GM19455 (cell line): Measurements from ENCODE around the gene EMP1.

Experiments
- ATAC-seq: cut with Tn5 transposase; IDR thresholded peaks from one replicate; pipeline ENCODE4 v1.9.1; 2021; ENCODE audit not compliant: unreplicated experiment

The EMP1 gene

DNA sequence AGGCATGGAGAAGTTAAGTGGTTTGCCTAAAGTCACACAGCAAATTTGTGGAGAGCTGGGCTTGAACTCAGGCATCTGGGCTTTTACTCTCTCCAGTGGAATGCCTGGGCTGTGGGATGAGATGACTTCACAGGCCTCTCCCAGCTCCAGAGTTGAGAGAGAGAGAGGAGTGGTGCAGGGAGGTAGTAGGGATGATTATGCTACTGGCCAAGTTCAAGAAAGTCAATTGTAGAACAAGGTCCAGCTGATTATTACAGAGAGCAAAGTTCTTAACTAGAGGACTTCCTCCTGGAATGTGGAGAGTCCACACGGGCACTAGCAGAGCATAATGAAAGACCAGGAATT, 769 bp upstream of the EMP1 start:
- no peak for ATAC-seq

DNA sequence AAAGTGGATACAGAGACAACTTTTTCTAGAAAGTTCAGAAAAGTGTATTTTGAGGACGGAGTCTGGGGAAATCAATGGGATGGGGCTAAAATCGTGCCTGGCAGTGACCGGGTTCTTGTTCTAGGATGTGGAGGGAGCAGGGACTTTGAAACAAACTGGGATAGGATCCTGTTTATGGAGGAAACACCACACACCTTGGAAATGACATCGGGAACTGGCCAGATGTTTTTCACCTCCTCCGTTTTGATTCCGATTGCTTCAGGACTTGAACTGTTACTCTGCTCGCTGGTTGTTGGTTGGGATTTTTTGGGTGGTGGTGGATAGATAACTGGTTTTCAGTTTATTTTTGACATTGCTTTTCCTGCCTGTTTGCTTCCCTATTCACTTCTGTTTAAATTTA, 506 bp downstream of the EMP1 start:
- no peak for ATAC-seq

DNA sequence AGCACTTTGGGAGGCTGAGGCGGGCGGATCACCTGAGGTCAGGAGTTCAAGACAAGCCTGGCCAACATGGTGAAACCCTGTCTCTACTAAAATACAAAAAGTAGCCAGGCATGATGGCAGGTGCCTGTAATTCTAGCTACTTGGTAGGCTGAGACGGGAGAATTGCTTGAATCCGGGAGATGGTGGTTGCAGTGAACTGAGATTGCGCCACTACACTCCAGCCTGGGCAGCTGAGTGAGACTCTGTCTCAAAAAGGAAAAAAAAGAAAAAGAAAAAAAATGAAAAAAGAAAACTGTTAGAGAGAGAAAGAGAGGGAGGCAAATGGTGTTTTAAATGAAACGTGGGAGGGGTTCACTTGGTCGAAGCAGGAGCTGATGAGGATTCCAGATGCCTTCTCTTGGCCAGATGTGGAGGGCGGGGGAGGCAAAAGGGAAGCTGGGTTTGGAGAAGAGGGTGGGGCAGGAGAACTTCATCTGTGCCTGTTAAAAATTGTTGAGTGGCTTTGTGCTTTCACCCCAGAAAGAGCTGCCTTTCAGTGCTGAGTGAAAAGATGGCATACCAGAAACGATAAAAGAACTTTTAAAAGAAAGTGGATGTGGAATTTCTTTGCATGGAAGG, 1.1 kb downstream of the EMP1 start:
- ATAC-seq = no peak

DNA sequence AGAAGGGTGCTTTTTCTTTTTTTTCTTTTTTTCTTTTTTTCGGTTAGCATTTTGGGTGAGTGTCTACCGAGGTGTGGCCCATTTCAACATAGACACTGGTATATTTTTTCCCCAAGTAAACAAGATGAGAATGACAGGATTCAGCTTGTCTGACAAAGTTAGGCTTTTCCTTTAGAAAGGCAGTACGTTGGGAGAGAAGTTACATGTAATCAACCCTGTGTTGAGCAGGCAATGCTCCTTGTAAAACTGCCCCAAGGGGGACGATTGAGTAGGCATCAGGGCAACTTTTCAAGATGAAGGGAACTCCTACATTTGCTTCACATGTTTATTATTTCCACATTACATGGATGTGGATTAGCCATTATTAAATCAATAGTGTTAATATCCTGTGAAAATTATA, 1.7 kb downstream of the EMP1 start:
- ATAC-seq = no peak

DNA sequence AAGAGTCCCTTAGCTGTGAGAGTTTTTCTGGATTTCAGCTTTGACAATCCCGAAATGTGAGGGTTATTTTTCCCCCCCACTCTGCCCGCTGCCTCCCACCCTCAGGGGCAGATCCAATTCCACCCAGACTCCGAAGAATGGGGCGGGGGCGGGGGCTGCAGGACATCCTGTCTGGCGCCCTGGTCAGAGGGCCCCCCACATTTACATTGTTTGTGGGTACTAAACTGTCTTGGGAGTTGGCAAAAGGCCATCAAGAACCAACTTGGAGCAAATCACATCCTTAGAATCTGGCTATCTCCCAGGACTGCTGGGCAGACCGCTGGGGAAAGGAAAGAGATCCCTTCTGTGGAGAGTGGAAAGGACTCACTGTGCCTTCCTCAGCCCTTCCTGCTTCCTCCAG, 2.4 kb downstream of the EMP1 start:
- no peak for ATAC-seq

DNA sequence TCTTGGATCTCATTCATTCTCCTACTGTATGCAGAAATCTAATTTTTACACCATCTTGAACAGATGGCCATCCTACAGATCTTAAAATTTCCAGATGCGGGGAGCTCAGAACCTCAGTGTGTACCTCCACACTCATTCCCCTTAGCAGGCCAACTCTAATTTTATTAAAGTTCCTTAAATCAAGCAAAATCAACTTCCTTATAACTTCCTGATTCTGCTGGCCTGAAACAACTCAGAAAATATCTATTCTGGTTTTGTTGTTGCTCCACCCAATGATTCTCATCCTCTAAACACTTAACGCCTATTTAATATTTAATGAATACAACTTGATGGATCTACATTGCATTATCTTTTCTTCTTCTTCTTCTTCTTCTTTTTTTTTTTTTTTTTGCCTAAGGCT, 3.1 kb downstream of the EMP1 start:
- ATAC-seq = no peak

DNA sequence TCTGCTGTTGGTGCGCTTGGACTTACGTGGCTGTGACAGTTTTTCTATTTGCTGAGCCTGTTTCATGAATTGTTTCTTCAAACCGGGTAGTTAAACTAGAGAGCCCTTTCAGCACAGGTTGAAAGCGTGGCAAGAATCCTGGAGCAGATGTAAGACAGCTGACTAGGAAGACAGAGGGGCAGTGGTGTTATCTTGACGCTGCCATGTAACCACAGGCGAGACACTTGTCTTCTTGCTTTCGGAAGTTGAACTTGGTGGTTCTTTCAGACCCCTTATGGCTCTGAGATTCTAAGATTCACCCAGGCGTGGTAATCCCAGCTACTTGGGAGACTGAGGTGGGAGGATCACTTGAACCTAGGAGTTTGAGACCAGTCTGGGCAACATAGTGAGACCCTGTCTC, 4.3 kb downstream of the EMP1 start:
- no peak for ATAC-seq

DNA sequence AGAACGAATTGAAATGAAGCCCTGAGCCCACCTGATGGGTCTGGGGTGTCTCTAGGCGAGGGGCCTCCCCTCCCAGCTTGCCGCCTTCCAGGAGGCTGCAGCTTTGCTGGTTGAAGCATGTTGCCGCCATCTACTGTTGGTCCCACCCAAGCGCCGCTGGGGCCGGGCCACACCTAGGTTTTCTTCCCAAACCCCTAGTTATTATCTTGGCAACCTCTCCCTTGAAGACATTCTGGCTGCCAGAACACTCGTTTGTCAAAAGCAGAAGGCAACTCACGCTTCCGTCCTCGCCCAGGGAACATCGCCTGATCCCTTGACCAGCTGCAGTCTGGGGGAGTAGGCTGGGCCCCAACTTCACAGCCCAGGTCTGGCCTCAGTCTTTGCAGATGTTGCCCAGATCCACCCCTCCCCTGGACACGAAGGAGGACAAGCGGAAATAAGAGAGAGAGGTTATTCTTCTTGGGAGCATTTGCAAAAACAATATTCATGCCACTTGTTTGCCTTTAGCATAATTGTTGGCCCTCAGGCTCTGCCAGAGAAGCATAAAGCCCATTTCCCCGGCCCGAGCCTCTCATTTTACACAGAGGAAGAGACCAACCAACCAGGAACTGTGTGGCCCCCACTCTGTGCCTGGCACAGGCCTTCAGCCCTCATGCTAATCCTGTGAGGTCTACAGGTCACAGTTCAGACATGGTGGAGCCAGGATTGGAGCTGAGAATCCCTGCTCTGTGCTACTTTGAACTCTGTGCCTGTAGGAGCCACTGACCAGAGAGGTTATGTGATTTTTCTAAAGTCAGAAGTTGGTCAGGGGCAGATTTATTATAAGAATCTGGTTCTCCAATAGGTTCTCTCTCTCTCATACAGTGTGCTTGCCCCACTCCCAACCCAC, 6.8 kb downstream of the EMP1 start:
- no peak for ATAC-seq

DNA sequence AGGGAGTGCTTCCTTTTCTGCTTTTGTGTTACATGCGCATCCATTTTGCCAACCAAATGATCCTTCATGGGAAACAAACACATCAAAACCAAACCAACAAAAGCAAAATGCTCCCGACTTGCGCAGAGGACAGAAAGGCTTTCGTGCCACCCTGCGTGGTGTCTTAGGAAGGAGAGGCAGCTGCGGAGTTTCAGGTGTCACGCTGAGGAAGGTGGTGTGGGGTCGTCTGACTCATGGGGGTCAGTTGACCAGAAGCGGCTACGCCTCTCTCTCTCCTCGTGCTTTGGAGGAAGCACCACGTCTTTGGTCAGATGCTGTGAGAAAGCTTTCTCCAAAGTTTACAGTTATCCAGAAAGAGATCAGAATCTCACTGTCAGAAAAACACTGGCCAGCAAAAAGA, 7.9 kb downstream of the EMP1 start:
- no peak for ATAC-seq

DNA sequence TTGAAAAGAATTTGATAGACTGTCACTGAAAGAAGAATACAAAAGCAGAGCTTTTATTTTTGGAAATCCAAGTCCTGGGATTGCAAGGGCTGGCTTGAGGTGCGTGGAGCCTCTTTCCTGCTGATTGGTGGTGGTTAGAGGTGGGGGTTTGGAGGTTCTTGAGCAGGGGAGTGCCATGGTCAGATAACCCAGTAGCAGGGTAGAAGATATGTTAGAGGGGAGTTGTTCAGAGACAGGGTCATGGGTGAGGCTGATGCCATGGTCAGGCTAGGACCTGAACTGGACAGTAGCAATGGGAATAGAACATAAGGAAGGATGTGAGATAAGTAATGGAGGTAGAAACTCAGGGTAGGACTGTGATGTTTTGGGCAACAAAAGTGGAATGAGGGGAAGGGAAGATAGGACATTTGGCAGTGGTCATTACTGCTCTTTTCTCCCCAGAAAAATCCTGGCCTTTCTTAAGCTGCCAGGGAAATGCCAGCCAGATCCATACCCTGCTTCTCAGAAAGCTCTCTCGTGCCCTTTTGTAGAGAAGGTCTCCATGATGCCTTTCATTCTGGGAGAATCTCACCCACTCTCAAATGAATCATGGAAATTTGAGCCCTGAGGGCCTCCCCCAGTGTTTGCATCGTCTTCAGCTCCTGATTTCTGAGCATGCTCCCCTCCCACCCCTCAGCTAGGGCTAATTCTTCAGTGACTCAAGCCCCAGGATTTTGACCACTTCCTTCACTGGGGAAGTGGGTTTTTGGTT, 9.5 kb downstream of the EMP1 start:
- no peak for ATAC-seq

DNA sequence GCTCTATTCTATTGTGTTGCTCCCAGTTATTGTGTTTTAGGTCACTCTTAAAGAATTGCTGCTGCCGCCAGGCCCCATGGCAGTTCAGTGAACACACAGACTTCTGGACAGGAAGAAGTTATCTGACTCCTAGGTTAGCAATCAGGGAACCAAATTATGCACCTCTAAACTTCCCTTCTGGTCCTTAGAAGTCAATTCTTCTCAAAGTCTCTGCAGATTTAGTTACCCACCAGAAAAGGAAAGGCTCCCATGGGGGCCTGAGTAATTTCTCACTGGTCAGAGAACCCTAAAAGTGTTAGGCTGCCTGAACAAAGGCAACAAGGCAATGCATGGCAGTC, 10.0 kb downstream of the EMP1 start:
- no peak for ATAC-seq

DNA sequence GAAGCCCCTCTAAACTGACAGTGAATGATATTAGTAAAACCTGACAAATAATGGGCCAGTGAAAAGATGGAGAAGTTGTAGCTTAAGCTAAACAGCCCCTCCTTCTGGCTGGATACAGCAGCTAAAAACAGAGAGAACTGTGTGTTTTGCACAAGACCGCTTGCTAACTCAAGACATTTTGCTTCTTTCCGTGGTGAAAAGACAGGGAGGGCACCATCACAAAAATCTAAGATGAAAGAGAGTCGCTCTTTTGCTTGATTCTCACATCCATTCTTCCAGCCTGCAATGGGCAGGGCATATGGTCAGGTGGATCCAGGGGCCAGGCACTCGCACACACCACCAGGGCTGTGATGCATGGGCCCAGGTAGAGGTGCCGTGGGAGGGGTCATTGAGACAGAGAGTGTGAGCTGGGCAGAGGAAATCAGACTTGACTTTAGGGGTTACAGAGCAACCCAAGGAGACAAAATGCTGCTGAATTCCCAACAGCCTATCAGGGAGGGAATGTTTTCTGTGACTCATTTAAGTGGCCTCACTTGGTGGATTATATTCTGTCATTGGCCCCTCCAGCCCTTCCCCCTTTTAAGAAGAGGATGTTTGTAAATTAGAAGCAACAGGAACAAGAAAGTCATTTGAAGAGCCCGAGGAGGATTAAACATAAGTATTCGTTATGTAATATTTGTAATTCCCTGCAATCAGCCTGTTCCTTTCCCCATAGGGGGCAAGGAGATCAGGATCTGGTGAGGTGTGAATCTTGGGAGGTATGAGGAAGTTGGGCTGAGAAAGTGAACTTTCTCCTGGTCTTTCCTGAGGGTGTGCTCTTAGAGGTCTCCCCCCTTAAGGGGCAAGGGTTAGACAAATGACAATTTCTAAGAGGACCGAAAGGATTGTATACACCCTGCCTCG, 12.3 kb downstream of the EMP1 start:
- no peak for ATAC-seq

DNA sequence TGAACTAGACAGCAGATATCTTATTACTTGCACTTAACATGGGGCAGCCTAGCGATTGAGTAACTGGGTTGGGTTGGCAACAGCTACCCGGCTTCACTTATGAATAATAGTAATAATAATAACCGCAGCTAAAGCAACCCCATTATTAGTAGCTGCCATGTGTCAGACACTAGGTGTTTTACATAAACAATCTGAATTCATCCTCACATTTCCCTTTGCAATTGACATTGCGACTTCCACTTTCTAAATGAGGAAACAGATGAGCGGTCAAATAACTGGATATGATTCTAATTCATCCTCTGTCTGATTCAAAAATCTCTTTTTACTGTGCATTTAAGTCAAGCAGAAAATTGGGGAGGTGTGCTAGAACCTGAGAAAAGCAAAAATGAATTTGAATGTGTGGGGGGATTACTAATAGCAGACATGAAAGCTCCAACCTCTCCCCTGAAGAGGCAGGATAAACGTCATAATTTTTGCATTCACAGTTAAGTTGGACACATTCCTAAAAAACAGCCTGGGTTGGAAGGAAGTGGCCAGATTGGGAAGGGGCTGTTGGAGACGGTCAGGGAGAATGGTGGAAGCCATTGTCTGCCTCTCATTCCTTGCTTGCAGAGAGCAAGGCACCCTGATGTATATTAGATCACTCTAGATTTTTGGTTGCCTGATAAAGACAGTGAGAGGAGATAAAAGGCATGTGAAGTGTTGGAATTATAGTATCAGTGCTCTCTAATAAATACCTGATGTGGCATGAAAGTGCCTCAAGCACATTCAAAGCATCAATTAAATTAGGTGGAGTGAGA, 13.1 kb downstream of the EMP1 start:
- no peak for ATAC-seq

DNA sequence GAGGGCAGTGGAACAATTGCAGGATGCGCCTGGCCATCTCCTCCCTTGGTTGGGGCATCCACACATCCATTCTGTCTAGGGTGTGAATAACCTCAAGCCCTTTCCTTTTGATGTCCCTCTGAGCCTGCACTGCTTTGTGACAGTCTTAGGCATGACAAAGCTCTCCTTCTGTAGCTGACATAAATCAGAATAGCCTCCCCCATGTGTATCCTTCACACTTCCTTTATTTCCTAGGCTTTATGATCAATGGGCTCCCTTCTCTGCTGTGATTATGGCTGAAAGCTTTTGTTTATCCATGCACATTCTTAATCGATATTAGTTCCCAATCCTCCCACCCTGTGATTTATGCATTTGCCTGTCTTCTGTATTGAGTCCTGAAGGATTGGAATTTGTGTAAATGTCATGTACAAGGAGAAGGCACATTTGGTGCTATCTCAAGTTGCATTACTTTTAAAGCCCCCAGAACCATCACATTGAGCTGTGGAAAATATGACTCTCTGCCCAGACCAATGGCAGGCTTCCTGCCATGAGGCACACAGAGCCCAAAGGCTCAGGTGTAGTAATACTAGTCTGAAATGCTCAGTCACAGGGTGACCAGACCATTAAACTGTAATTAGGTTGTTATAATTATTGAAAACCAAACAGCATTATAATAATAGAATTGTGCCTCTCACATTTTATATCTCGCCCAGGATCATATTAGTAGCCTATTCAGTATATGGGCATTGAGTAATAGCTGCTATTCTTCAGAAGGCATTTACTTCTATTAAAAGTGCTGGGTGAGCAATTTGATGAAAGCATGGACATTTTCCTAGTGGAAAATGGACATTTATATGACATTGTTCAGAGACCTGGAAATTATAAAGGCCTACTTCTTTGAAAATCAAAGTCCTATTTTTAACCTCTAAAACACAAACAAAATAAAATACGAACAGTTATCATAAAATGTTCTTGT, 14.0 kb downstream of the EMP1 start:
- ATAC-seq = no peak

DNA sequence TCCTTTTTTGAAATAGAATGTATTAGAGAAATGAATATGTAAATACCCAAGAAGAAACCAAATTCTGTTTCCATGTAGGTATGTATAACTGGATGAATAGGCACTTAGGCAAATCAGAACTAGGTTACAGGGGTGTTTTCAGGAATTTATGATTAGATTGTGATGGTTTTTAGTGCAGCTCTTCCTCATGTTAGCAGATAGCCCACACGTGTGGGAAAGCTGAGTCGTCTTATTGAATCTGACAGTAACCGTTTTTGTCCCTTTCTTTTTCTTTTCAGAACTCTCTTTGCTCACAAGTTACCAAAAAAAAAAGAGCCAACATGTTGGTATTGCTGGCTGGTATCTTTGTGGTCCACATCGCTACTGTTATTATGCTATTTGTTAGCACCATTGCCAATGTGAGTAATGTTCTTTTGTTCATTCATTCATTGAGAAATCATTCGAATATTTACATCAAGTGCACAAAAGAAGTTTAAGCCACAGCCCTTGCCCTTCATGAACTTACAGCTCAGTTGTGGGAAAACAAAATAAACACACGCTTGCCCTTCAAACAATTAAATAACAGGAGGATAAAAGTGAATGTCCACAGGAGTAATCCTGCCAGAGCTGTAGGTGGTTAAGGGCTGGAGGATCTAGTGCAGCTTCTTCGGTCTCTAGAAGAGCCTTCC, 14.8 kb downstream of the EMP1 start:
- no peak for ATAC-seq

DNA sequence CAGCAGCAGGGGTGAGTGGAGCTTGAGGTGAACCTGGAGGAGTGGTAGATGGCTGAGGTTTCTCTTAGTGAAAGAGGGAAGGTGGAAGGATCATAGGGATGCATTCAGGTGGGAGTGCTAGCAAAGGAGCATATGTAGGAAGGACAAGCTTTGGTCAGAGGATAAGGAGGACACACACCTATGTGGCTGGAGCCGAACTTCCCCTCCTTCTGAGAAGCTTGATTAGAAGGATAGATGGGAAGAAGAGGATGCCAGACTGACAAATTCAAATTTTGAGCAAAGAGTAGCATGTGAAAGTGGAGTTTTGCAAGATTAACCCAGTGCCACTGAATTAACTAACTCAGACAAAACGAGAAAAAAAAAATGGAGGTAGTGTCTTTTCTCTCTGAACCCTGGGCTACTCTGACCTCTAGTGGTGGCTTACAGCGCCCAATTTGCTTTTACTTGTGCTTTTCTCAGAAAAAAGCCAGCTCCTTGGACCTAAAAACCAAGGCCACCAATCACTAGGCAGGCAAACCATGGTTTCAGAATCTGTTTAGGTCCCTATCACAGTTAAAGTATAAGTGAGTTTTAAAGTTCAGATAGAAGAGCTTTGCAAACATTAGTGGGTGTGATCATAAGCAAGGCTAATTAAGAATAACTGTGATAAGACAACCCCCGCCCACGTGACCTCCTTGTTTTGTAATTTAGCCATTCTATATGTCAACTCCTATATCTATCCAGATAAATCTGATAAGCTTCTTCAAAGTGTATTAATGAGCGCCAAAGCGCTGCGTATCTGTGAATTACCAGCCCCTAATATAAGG, 15.5 kb downstream of the EMP1 start:
- ATAC-seq = no peak

DNA sequence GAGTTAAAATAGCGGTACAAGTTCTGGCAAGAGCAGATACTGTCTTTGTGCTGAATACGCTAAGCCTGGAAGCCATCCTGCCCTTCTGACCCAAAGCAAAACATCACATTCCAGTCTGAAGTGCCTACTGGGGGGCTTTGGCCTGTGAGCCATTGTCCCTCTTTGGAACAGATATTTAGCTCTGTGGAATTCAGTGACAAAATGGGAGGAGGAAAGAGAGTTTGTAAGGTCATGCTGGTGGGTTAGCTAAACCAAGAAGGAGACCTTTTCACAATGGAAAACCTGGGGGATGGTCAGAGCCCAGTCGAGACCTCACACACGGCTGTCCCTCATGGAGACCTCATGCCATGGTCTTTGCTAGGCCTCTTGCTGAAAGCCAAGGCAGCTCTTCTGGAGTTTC, 18.5 kb downstream of the EMP1 start:
- ATAC-seq = no peak

DNA sequence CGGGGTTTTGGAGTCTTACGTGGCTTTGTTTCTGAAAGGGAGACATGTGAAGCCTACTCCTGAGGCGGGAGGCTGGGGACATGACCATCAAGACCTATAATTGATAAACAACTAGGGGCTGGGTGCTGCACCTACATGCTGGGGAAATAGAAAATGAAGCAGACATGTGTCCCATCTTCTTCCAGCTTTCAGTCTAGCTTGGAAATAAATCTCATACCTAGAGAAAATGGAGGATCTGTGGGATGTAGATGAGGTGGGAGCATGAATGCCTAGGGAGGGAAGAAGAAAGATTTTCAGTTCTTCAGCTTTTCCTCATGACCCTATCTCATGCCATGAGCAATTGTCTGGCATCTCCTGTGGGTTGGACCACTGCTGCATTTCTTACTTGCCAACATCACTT, 22.1 kb downstream of the EMP1 start:
- ATAC-seq = no peak
